Sigmoid colon (tissue), 4 donors: ENCODE data around the gene PAPOLA.

Experiments
- CTCF ChIP-seq, 4 experiments: fragments of 450-650 bp in 3 of 4; fragments of 200-600 bp in 1 of 4; IDR thresholded peaks; one replicate each; pipeline ENCODE4 v1.5.1; 2016 to 2019; ENCODE audit warnings: antibody characterized with exemption in 4 of 4, mild to moderate bottlenecking in 3 of 4, moderate library complexity in 2 of 4
- EP300 ChIP-seq, 4 donors: sonication (generic); formaldehyde crosslinking; IDR thresholded peaks; one replicate each; pipeline ENCODE4 v1.6.1; 2017; ENCODE audit warnings: antibody characterized with exemption in 4 of 4
- POLR2A ChIP-seq, 2 donors: fragments of 450-650 bp; IDR thresholded peaks; one replicate each; pipeline ENCODE4 v1.6.1; 2016; ENCODE audit warnings: antibody characterized with exemption in 2 of 2, mild to moderate bottlenecking in 2 of 2, moderate library complexity in 2 of 2
- POLR2AphosphoS5 ChIP-seq, 4 donors: sonication (generic); formaldehyde crosslinking; IDR thresholded peaks; one replicate each; pipeline ENCODE4 v1.6.1; 2017; ENCODE audit warnings: antibody characterized with exemption in 4 of 4

GRCh38 chr14:96584907-96585671 lies 82.9 kb downstream of the PAPOLA start:
- no peak for TF ChIP-seq POLR2AphosphoS5 (IDR thresholded peaks at IDR 0.05)
- no peak for TF ChIP-seq CTCF (IDR thresholded peaks at IDR 0.05)
- no peak for TF ChIP-seq POLR2A (IDR thresholded peaks at IDR 0.05)
- TF ChIP-seq EP300 (IDR thresholded peaks at IDR 0.05): no peak
